Heart left ventricle (tissue), 13 donors: ENCODE results near the gene GAPVD1.

ENCODE experiments used
- POLR2A ChIP-seq, 2 donors: fragments of 450-650 bp; IDR thresholded peaks; one replicate each; pipeline ENCODE4 v1.6.1; 2017; ENCODE audit warnings: antibody characterized with exemption in 2 of 2, mild to moderate bottlenecking in 2 of 2, moderate library complexity in 2 of 2
- TF ChIP-seq, protein P1 (sequence below), 12 donors: fragments of 200-600 bp; sonication (generic) in 4 of 12; IDR thresholded peaks; one replicate each; pipeline versions ENCODE4 v1.5.0 to v1.8.0; 2018 to 2022; ENCODE audit warnings: antibody characterized with exemption in 12 of 12, mild to moderate bottlenecking in 5 of 12
- donor health status: ischemic (EF 13 %, LVEDD 7.1; RV severe dilation, severe dysfunction).
- donor health status: DM: no; HTN: yes; CAD: no.
- donor health status: DM: no; HTN: no; CAD: no.
- donor health status: ischemic (EF 25% LVEDD 6.9; RV normal size, moderate dysfunction).
- donor health status: ischemic (EF 25% LVEDD 5.7; RV mildly dilated, moderate dysfunction).
- donor health status: ischemic (EF 35%, LVEDD 5.7; RV mildly dilated, moderate dysfunction).
- donor health status: nonischemic (EF 11% LVEDD 7.7; RV severe dilation, severe dysfunction).
- donor health status: DM: yes; HTN: yes; CAD: no.
- donor health status: PGD.
- donor health status: ischemic (EF 29% LVEDD 5.4; RV normal size, mild dysfunction).
- donor health status: nonischemic (EF 23%, LVEDD 6.1; RV moderate dilation, normal function).

DNA sequence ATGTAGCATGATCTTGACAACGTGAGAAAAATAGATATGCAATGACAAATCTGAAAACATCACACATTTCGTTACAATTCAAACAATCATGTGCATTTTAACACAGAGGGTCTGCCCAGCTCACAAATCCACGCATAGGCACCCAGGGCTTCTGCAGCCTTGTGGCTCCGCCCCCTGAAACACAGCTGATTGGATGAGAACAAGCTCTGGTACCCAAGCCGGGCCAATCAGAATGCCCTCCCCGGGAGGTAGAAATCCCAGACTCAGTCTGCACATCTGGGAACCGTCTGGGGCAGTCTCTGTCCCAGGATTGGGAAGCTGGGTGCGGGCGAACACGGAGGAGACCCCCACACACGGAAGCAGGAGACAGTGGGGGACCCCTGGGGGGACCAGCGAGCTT, 137.5 kb downstream of the GAPVD1 start:
- TF ChIP-seq, protein P1, sequence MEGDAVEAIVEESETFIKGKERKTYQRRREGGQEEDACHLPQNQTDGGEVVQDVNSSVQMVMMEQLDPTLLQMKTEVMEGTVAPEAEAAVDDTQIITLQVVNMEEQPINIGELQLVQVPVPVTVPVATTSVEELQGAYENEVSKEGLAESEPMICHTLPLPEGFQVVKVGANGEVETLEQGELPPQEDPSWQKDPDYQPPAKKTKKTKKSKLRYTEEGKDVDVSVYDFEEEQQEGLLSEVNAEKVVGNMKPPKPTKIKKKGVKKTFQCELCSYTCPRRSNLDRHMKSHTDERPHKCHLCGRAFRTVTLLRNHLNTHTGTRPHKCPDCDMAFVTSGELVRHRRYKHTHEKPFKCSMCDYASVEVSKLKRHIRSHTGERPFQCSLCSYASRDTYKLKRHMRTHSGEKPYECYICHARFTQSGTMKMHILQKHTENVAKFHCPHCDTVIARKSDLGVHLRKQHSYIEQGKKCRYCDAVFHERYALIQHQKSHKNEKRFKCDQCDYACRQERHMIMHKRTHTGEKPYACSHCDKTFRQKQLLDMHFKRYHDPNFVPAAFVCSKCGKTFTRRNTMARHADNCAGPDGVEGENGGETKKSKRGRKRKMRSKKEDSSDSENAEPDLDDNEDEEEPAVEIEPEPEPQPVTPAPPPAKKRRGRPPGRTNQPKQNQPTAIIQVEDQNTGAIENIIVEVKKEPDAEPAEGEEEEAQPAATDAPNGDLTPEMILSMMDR (IDR thresholded peaks at IDR 0.05): no peak
- TF ChIP-seq POLR2A (IDR thresholded peaks at IDR 0.05): no peak
